SK-N-SH (cell line): ENCODE data around the gene EFCAB11. TPM values are rescaled to one million over a fixed set of nuclear protein-coding genes. Genes with fewer than 3 reads are reported as not detected.

Experiments used
- CTCF ChIA-PET: fragments of 300-600, 350-600 bp; formaldehyde crosslinking; extraction: SDS; loops from one replicate; lab custom pipeline; 2021; lab: Yijun Ruan, JAX
- POLR2A ChIA-PET: fragments of 350-600 bp; sonication (Branson Sonifier 250); formaldehyde crosslinking; extraction: SDS; loops from one replicate; lab custom pipeline; 2020; ENCODE audit warnings: antibody characterized with exemption, inconsistent platforms; lab: Yijun Ruan, JAX
- DNase-seq: peaks from one replicate; pipeline ENCODE4 v3.0.0; 2012
- H2AFZ ChIP-seq: fragments of 200-600 bp; sonication (generic); 2 replicates; pipeline ENCODE4 v1.8.1; 2016; ENCODE audit warnings: antibody characterized with exemption, mild to moderate bottlenecking, low read depth
- H3F3A ChIP-seq: fragments of 200-600 bp; sonication (generic); replicated peaks from 2 replicates; pipeline ENCODE3; 2016; ENCODE audit warnings: antibody characterized with exemption, mild to moderate bottlenecking; ENCODE audit not compliant: insufficient read depth
- H3K27ac ChIP-seq, 2 experiments: fragments of 200-500 bp in 1 of 2; fragments of 200-600 bp in 1 of 2; sonication (Bioruptor generic) in 1 of 2; sonication (generic), shearing (Covaris generic) in 1 of 2; 2 replicates each; pipeline versions ENCODE4 v1.5.1 to v1.6.1; 2014 to 2016; ENCODE audit warnings: low read depth in 2 of 2, inconsistent platforms in 1 of 2, low read length in 1 of 2, mild to moderate bottlenecking in 1 of 2, mixed read lengths in 1 of 2
- H3K27me3 ChIP-seq: fragments of 200-600 bp; sonication (generic), shearing (Covaris generic); 2 replicates; pipeline ENCODE4 v1.6.1; 2016; ENCODE audit warnings: mixed run types; ENCODE audit not compliant: insufficient read depth
- H3K36me3 ChIP-seq, 2 experiments: fragments of 200-500 bp in 1 of 2; fragments of 200-600 bp in 1 of 2; sonication (Bioruptor generic) in 1 of 2; sonication (generic) in 1 of 2; replicated peaks in 1 of 2; 2 replicates each; pipeline versions ENCODE3 to v1.5.1; 2014 to 2016; ENCODE audit warnings: low read length in 1 of 2, mild to moderate bottlenecking in 1 of 2; ENCODE audit not compliant: insufficient read depth in 2 of 2, control insufficient read depth in 1 of 2
- H3K4me1 ChIP-seq, 2 experiments: fragments of 200-500 bp in 1 of 2; fragments of 200-600 bp in 1 of 2; sonication (Bioruptor generic) in 1 of 2; sonication (generic), shearing (Covaris generic) in 1 of 2; 2 replicates each; pipeline versions ENCODE4 v1.5.1 to v1.6.1; 2014 to 2016; ENCODE audit warnings: low read depth in 1 of 2, low read length in 1 of 2, mixed run types in 1 of 2; ENCODE audit not compliant: insufficient read depth in 2 of 2, control insufficient read depth in 1 of 2
- H3K4me2 ChIP-seq: fragments of 200-600 bp; sonication (generic), shearing (Covaris generic); 2 replicates; pipeline ENCODE4 v1.6.1; 2017; ENCODE audit warnings: mixed run types
- H3K4me3 ChIP-seq, 2 experiments: fragments of 200-500 bp in 1 of 2; fragments of 200-600 bp in 1 of 2; sonication (Bioruptor generic) in 1 of 2; sonication (generic), shearing (Covaris generic) in 1 of 2; 2 replicates each; pipeline versions ENCODE4 v1.5.1 to v1.8.1; 2014 to 2016; ENCODE audit warnings: low read depth in 2 of 2, inconsistent platforms in 1 of 2, low read length in 1 of 2, mild to moderate bottlenecking in 1 of 2, mixed read lengths in 1 of 2, moderate library complexity in 1 of 2
- H3K79me2 ChIP-seq: fragments of 200-600 bp; sonication (generic); 2 replicates; pipeline ENCODE4 v1.8.1; 2017; ENCODE audit warnings: mild to moderate bottlenecking; ENCODE audit not compliant: insufficient read depth
- H3K9ac ChIP-seq: fragments of 200-600 bp; sonication (generic); 2 replicates; pipeline ENCODE4 v1.6.1; 2017; ENCODE audit warnings: mixed run types
- H3K9me2 ChIP-seq: fragments of 200-600 bp; sonication (generic); 2 replicates; pipeline ENCODE4 v1.6.1; 2017; ENCODE audit warnings: mixed run types
- H3K9me3 ChIP-seq: fragments of 200-600 bp; sonication (generic); 2 replicates; pipeline ENCODE4 v1.6.1; 2017; ENCODE audit warnings: mixed run types, mild to moderate bottlenecking, moderate library complexity
- H4K20me1 ChIP-seq: fragments of 200-600 bp; sonication (generic); 2 replicates; pipeline ENCODE4 v1.6.1; 2017; ENCODE audit warnings: mild to moderate bottlenecking, mixed run types; ENCODE audit not compliant: insufficient read depth
- CTCF ChIP-seq: fragments of 200-600 bp; sonication (generic); IDR thresholded peaks from 2 replicates; pipeline ENCODE4 v1.6.1; 2017; ENCODE audit warnings: antibody characterized with exemption, mild to moderate bottlenecking, moderate library complexity
- ELF1 ChIP-seq: IDR thresholded peaks from 2 replicates; pipeline ENCODE4 v1.4.0; 2012
- FOXM1 ChIP-seq: IDR thresholded peaks from 2 replicates; pipeline ENCODE4 v1.4.0; 2012; ENCODE audit warnings: low read depth, mild to moderate bottlenecking
- GABPA ChIP-seq: IDR thresholded peaks from 2 replicates; pipeline ENCODE4 v1.4.0; 2012; ENCODE audit warnings: low read depth, mild to moderate bottlenecking
- GATA2 ChIP-seq: sonication (generic); formaldehyde crosslinking; IDR thresholded peaks from 2 replicates; pipeline ENCODE4 v1.5.0; 2020; ENCODE audit warnings: mild to moderate bottlenecking, missing genetic modification reagents
- JUND ChIP-seq: IDR thresholded peaks from 2 replicates; pipeline ENCODE4 v1.4.0; 2012
- MEF2A ChIP-seq: IDR thresholded peaks from 2 replicates; pipeline ENCODE4 v1.4.0; 2012; ENCODE audit warnings: low read depth, borderline replicate concordance
- NFIC ChIP-seq: IDR thresholded peaks from 2 replicates; pipeline ENCODE4 v1.4.0; 2012; ENCODE audit warnings: borderline replicate concordance
- RAD21 ChIP-seq: IDR thresholded peaks from 2 replicates; pipeline ENCODE4 v1.6.1; 2012; ENCODE audit warnings: mild to moderate bottlenecking, low read length
- RCOR1 ChIP-seq: fragments of 150-350 bp; IDR thresholded peaks from 2 replicates; pipeline ENCODE4 v1.6.1; 2017; ENCODE audit warnings: antibody characterized with exemption, low read length
- RFX5 ChIP-seq: IDR thresholded peaks from 2 replicates; pipeline ENCODE4 v1.6.1; 2012; ENCODE audit warnings: mild to moderate bottlenecking, improper control_type of control experiment, low read length
- RXRA ChIP-seq: IDR thresholded peaks from 2 replicates; pipeline ENCODE4 v1.4.0; 2012; ENCODE audit warnings: low read depth, mild to moderate bottlenecking, borderline replicate concordance
- SIN3A ChIP-seq: IDR thresholded peaks from 2 replicates; pipeline ENCODE4 v1.6.1; 2012; ENCODE audit warnings: low read depth, mild to moderate bottlenecking, low read length, moderate library complexity, borderline replicate concordance
- TAF1 ChIP-seq: IDR thresholded peaks from 2 replicates; pipeline ENCODE4 v1.6.1; 2012; ENCODE audit warnings: low read depth, mild to moderate bottlenecking, low read length, moderate library complexity, borderline replicate concordance
- ZBTB33 ChIP-seq: IDR thresholded peaks from 2 replicates; pipeline ENCODE4 v1.4.0; 2012; ENCODE audit warnings: low read depth, borderline replicate concordance
- whole genome bisulfite sequencing: methylation state at CpG from one replicate; pipeline ENCODE4 v1.1.6; 2017; ENCODE audit warnings: low lambda C conversion rate; 5-methylcytosine and 5-hydroxymethylcytosine counted together
- polyA plus RNA-seq, 3 experiments: library from polyadenylated mRNA; depleted of rRNA; stranded (reverse); fragments of >200 nt; gene quantifications; 2 replicates each; pipeline ENCODE4 v1.2.3, GENCODE V29; 2012
- TF ChIP-seq, protein P1 (sequence below): IDR thresholded peaks from 2 replicates; pipeline ENCODE4 v1.4.0; 2012; ENCODE audit warnings: low read depth
- TF ChIP-seq, protein P2 (sequence below): IDR thresholded peaks from 2 replicates; pipeline ENCODE4 v1.4.0; 2012; ENCODE audit warnings: low read depth, borderline replicate concordance
- TF ChIP-seq, protein P3 (sequence below): IDR thresholded peaks from 2 replicates; pipeline ENCODE4 v1.6.1; 2012; ENCODE audit warnings: mild to moderate bottlenecking, low read depth, low read length, moderate library complexity

The EFCAB11 gene
- polyA plus RNA-seq, 1 of the 3 experiments (the other 2 are of a cell fraction): 3.9 TPM

DNA sequence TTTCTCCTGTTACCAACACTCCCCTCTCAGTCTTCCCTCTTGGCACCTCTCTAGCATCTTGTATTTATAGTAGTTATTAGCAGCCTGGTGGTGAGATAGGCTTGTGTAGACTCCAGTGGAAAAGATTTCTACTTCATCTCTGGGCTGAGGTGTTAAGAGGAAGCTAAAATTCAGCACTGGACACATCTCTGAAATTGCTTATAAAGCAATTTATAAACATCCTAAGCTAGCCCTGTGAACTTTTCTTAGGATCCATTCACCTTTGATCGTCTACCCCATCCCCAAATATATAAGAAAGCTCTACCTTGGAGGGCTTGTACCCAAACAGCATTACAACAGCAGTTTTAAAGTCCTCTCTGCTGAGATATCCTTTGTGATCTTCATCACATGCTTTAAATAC lies 928 bp downstream of the EFCAB11 start:
- Histone ChIP-seq H3F3A (peaks cover 24% of the 10 kb centered on the region), H3K9me3 (no peaks in the 10 kb centered on the region), H2AFZ (peak overlapping the region; percentile 89), H3K27me3 (no peaks in the 10 kb centered on the region), H3K9ac (peak overlapping the region; percentile 84), H3K4me3 (peak overlapping the region; percentile 76 to 89), H3K4me1 (peaks cover 10 to 11% of the 10 kb centered on the region in 2 experiments; a peak in 3 of 4 replicates), H3K4me2 (peak overlapping the region; percentile 84), H3K27ac (peak overlapping the region; percentile 62 to 94; a peak in 3 of 4 replicates), H4K20me1 (peaks cover 3% of the 10 kb centered on the region; the same call in 1 of the 2 replicates), H3K36me3 (peaks cover 12 to 28% of the 10 kb centered on the region in 2 experiments), H3K79me2 (peaks cover 34% of the 10 kb centered on the region; the same call in 1 of the 2 replicates), H3K9me2 (no peaks in the 10 kb centered on the region)
- POLR2A ChIA-PET: no interaction called here
- WGBS: 13% methylated on average over 1 of the region's 1 CpG
- CTCF ChIA-PET: interaction anchor here (0.9 to 12.3 kb wide), 6 partner anchors 11 to 280 kb away, joined by 3 to 112 read pairs (median 3); no protein-coding TSS in a partner anchor
- no peak for DNase-seq
- TF ChIP-seq RXRA: no peak
- no peak for TF ChIP-seq GABPA
- TF ChIP-seq NFIC: no peak
- no peak for TF ChIP-seq SIN3A
- TF ChIP-seq, protein P1, sequence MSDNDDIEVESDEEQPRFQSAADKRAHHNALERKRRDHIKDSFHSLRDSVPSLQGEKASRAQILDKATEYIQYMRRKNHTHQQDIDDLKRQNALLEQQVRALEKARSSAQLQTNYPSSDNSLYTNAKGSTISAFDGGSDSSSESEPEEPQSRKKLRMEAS: no peak
- TF ChIP-seq, protein P2, sequence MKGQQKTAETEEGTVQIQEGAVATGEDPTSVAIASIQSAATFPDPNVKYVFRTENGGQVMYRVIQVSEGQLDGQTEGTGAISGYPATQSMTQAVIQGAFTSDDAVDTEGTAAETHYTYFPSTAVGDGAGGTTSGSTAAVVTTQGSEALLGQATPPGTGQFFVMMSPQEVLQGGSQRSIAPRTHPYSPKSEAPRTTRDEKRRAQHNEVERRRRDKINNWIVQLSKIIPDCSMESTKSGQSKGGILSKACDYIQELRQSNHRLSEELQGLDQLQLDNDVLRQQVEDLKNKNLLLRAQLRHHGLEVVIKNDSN: no peak
- TF ChIP-seq TAF1: no peak
- no peak for TF ChIP-seq CTCF
- TF ChIP-seq ELF1: no peak
- TF ChIP-seq GATA2 (CRISPR knock-in tag): no peak
- no peak for TF ChIP-seq RFX5

- Histone ChIP-seq H3K36me3 (peaks cover 5 to 22% of the 10 kb centered on the region in 2 experiments), H3K27me3 (no peaks in the 10 kb centered on the region), H3K27ac (no peak overlapping the region), H3K9me3 (no peaks in the 10 kb centered on the region), H3F3A (peaks cover 24% of the 10 kb centered on the region), H3K79me2 (peaks cover 24% of the 10 kb centered on the region; the same call in 1 of the 2 replicates), H3K4me3 (no peak overlapping the region), H3K9me2 (no peaks in the 10 kb centered on the region), H2AFZ (no peak overlapping the region), H3K4me2 (no peak overlapping the region), H3K4me1 (peaks cover 10 to 11% of the 10 kb centered on the region in 2 experiments; a peak in 3 of 4 replicates), H3K9ac (no peak overlapping the region), H4K20me1 (peaks cover 3% of the 10 kb centered on the region; the same call in 1 of the 2 replicates)
- DNase-seq: no peak
- CTCF ChIA-PET: interaction anchor here (1.1 to 1.2 kb wide), 2 partner anchors 13 to 16 kb away, joined by 4 to 7 read pairs; no protein-coding TSS in a partner anchor
- POLR2A ChIA-PET: no interaction called here
- 67% methylated on average over 2 of the region's 2 CpGs for WGBS
- no peak for TF ChIP-seq NFIC
- TF ChIP-seq RAD21: no peak
- TF ChIP-seq JUND: no peak
- TF ChIP-seq GABPA: no peak
- TF ChIP-seq, protein P3, sequence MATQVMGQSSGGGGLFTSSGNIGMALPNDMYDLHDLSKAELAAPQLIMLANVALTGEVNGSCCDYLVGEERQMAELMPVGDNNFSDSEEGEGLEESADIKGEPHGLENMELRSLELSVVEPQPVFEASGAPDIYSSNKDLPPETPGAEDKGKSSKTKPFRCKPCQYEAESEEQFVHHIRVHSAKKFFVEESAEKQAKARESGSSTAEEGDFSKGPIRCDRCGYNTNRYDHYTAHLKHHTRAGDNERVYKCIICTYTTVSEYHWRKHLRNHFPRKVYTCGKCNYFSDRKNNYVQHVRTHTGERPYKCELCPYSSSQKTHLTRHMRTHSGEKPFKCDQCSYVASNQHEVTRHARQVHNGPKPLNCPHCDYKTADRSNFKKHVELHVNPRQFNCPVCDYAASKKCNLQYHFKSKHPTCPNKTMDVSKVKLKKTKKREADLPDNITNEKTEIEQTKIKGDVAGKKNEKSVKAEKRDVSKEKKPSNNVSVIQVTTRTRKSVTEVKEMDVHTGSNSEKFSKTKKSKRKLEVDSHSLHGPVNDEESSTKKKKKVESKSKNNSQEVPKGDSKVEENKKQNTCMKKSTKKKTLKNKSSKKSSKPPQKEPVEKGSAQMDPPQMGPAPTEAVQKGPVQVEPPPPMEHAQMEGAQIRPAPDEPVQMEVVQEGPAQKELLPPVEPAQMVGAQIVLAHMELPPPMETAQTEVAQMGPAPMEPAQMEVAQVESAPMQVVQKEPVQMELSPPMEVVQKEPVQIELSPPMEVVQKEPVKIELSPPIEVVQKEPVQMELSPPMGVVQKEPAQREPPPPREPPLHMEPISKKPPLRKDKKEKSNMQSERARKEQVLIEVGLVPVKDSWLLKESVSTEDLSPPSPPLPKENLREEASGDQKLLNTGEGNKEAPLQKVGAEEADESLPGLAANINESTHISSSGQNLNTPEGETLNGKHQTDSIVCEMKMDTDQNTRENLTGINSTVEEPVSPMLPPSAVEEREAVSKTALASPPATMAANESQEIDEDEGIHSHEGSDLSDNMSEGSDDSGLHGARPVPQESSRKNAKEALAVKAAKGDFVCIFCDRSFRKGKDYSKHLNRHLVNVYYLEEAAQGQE: no peak
- TF ChIP-seq RCOR1: no peak
- no peak for TF ChIP-seq FOXM1
- TF ChIP-seq GATA2 (CRISPR knock-in tag): no peak
- no peak for TF ChIP-seq ZBTB33
- TF ChIP-seq MEF2A: no peak
These were observed 2.0 kb downstream of the EFCAB11 start for GRCh38 chr14:89952576-89952975.
